CD14-positive monocyte (primary cell): Measurements from ENCODE around the gene CSRP1. TPM values are rescaled to one million over a fixed set of nuclear protein-coding genes. Genes with fewer than 3 reads are reported as not detected.

ENCODE experiments used
- DNase-seq, 3 donors: peaks; one replicate each; pipeline ENCODE4 v3.0.0-alpha.2; 2011 to 2022
- H2AFZ ChIP-seq: 2 replicates; pipeline ENCODE4 v1.6.0; 2012; ENCODE audit warnings: mild to moderate bottlenecking, low read depth, low read length, inconsistent platforms; ENCODE audit not compliant: insufficient read depth, poor library complexity, severe bottlenecking
- H3K27ac ChIP-seq, 2 donors: 1 replicate in 1 of 2; 2 replicates in 1 of 2; pipeline ENCODE4 v1.5.1; 2012 to 2013; ENCODE audit warnings: low read length in 2 of 2, control low read depth in 1 of 2, inconsistent platforms in 1 of 2, low read depth in 1 of 2, mild to moderate bottlenecking in 1 of 2
- H3K27me3 ChIP-seq, 2 donors: one replicate each; pipeline versions ENCODE4 v1.6.0 to v1.6.1; 2011 to 2013; ENCODE audit warnings: low read length in 2 of 2; ENCODE audit not compliant: control insufficient read depth in 2 of 2, insufficient read depth in 2 of 2
- H3K36me3 ChIP-seq, 2 donors: replicated peaks in 1 of 2; 1 replicate in 1 of 2; 2 replicates in 1 of 2; pipeline versions ENCODE4 v1.5.1 to v1.6.1; 2012 to 2013; ENCODE audit warnings: low read length in 2 of 2, control low read depth in 1 of 2, inconsistent platforms in 1 of 2, mild to moderate bottlenecking in 1 of 2; ENCODE audit not compliant: insufficient read depth in 2 of 2, control insufficient read depth in 1 of 2
- H3K4me1 ChIP-seq, 2 donors: 1 replicate in 1 of 2; 2 replicates in 1 of 2; pipeline versions ENCODE4 v1.5.1 to v1.6.1; 2012 to 2013; ENCODE audit warnings: low read length in 2 of 2, control low read depth in 1 of 2, inconsistent platforms in 1 of 2, mild to moderate bottlenecking in 1 of 2, moderate library complexity in 1 of 2; ENCODE audit not compliant: insufficient read depth in 2 of 2, control insufficient read depth in 1 of 2
- H3K4me2 ChIP-seq: replicated peaks from 2 replicates; pipeline ENCODE3; 2012; ENCODE audit warnings: low read length, moderate library complexity, mild to moderate bottlenecking; ENCODE audit not compliant: poor library complexity, severe bottlenecking; ENCODE audit errors: extremely low read depth
- H3K4me3 ChIP-seq, 3 experiments: fragments of 200-600 bp in 1 of 3; sonication (generic) in 1 of 3; replicated peaks in 1 of 3; 1 replicate in 2 of 3; 2 replicates in 1 of 3; pipeline ENCODE4 v1.5.1; 2011 to 2013; ENCODE audit warnings: low read length in 3 of 3, mild to moderate bottlenecking in 3 of 3, control low read depth in 2 of 3, low read depth in 2 of 3, inconsistent platforms in 1 of 3, moderate library complexity in 1 of 3
- H3K79me2 ChIP-seq: 2 replicates; pipeline ENCODE4 v1.6.0; 2012; ENCODE audit warnings: mild to moderate bottlenecking, control low read depth, inconsistent platforms, low read length, moderate library complexity; ENCODE audit not compliant: insufficient read depth
- H3K9ac ChIP-seq: 2 replicates; pipeline ENCODE4 v1.6.0; 2017; ENCODE audit warnings: low read length, mild to moderate bottlenecking; ENCODE audit not compliant: insufficient read depth, poor library complexity, severe bottlenecking
- H3K9me3 ChIP-seq, 2 donors: replicated peaks in 1 of 2; 1 replicate in 1 of 2; 2 replicates in 1 of 2; pipeline versions ENCODE4 v1.5.1 to v1.6.1; 2012 to 2013; ENCODE audit warnings: low read length in 2 of 2, control low read depth in 1 of 2; ENCODE audit not compliant: control insufficient read depth in 1 of 2, insufficient read depth in 1 of 2
- H4K20me1 ChIP-seq: 2 replicates; pipeline ENCODE4 v1.6.0; 2012; ENCODE audit warnings: mild to moderate bottlenecking, low read length, control low read depth, moderate library complexity; ENCODE audit not compliant: insufficient read depth
- H3K27ac Mint-ChIP-seq, 7 donors: one replicate each; pipeline ENCODE4 v1.8.0; 2020; ENCODE audit warnings: mild to moderate bottlenecking in 7 of 7, mixed read lengths in 7 of 7, moderate library complexity in 6 of 7, inconsistent platforms in 2 of 7
- H3K27me3 Mint-ChIP-seq, 3 donors: one replicate each; pipeline ENCODE4 v1.8.0; 2021 to 2022; ENCODE audit warnings: low read depth in 3 of 3, mild to moderate bottlenecking in 3 of 3, mixed read lengths in 3 of 3, moderate library complexity in 3 of 3, inconsistent platforms in 1 of 3
- H3K36me3 Mint-ChIP-seq, 2 donors: one replicate each; pipeline ENCODE4 v1.8.0; 2020; ENCODE audit warnings: mixed read lengths in 2 of 2, inconsistent platforms in 1 of 2, mild to moderate bottlenecking in 1 of 2
- H3K4me1 Mint-ChIP-seq: one replicate; pipeline ENCODE4 v1.8.0; 2020; ENCODE audit warnings: mild to moderate bottlenecking, mixed read lengths
- H3K4me3 Mint-ChIP-seq, 2 donors: one replicate each; pipeline ENCODE4 v1.8.0; 2020; ENCODE audit warnings: mild to moderate bottlenecking in 2 of 2, mixed read lengths in 2 of 2, moderate library complexity in 1 of 2
- H3K9me3 Mint-ChIP-seq, 7 donors: one replicate each; pipeline ENCODE4 v1.8.0; 2020 to 2022; ENCODE audit warnings: mixed read lengths in 7 of 7, mild to moderate bottlenecking in 6 of 7, moderate library complexity in 6 of 7, inconsistent platforms in 2 of 7
- CTCF ChIP-seq: fragments of 200-600 bp; IDR thresholded peaks from one replicate; pipeline ENCODE4 v1.8.0; 2022; ENCODE audit warnings: antibody characterized with exemption, mild to moderate bottlenecking
- WGBS: methylation state at CpG from one replicate; pipeline ENCODE4 v1.1.5; 2013; ENCODE audit warnings: missing lambda C conversion rate; ENCODE audit not compliant: insufficient coverage; 5-methylcytosine and 5-hydroxymethylcytosine counted together
- intact Hi-C, 2 donors: fragments of 100-400 bp; cut with micrococcal nuclease; formaldehyde crosslinking; loops; one replicate each; pipeline versions ENCODE4 v1.15.0 to v1.15.1; 2023
- polyA plus RNA-seq, 3 donors: library from polyadenylated mRNA; depleted of rRNA in 1 of 3; unstranded in 2 of 3; stranded (reverse) in 1 of 3; fragments of 300-500 nt in 2 of 3; fragments of >200 nt in 1 of 3; fragmentation: Illumina TruSeq in 2 of 3; gene quantifications; 1 replicate in 2 of 3; 2 replicates in 1 of 3; pipeline ENCODE4 v1.2.3, GENCODE V29; 2012 to 2021

Gene CSRP1
- polyA plus RNA-seq, 3 donors, result 87.4 to 111 (median 98.8) TPM

GRCh38 chr1:201469645-201470074 is 37.3 kb downstream of the CSRP1 start:
- Histone ChIP-seq H3K79me2 (no peaks in the 10 kb centered on the region), H3K4me3 (peak overlapping the region in 1 of 3 experiments; percentile 71), H3K36me3 (no peaks in the 10 kb centered on the region), H3K4me2 (peak overlapping the region; percentile 86), H3K9me3 (no peaks in the 10 kb centered on the region), H3K9ac (peak overlapping the region; percentile 43), H2AFZ (no peak overlapping the region), H3K4me1 (peaks cover 8 to 18% of the 10 kb centered on the region in 2 donors), H3K27me3 (peaks cover 11 to 28% of the 10 kb centered on the region in 2 donors), H3K27ac (no peak overlapping the region), H4K20me1 (no peaks in the 10 kb centered on the region)
- Mint-ChIP-seq H3K36me3 (peaks cover 0 to 5% of the 10 kb centered on the region in 2 donors), H3K9me3 (peaks cover 0 to 6% (median 0%) of the 10 kb centered on the region in 7 donors), H3K4me1 (peaks cover 18% of the 10 kb centered on the region), H3K4me3 (peak overlapping the region; percentile 47 to 80), H3K27ac (peak overlapping the region in 1 of 7 donors; percentile 20), H3K27me3 (peaks cover 41 to 52% (median 51%) of the 10 kb centered on the region in 3 donors)
- no peak for TF ChIP-seq CTCF
- no peak for DNase-seq
- intact Hi-C loops, result no loop called here
- 67% methylated on average over 12 of the region's 16 CpGs for WGBS

GRCh38 chr1:201468844-201469644 is 37.9 kb downstream of the CSRP1 start, which contains the start of gene PHLDA3:
TSS of gene PHLDA3 (minus strand) at chr1:201469188. CDS start at chr1:201468786, 402 bp downstream.
- H3K27ac Mint-ChIP-seq, result peak within 1 kb of the TSS in 2 of 7 donors; percentile 20 to 50
- WGBS, result under 1% methylated on average over 66 of the region's 76 CpGs
- intact Hi-C loops, result no loop called here

More at GRCh38 chr1:201468844-201469644, 37.9 kb downstream of the CSRP1 start, which contains the start of gene PHLDA3:
- no peaks in the 10 kb centered on the region for H3K9me3 ChIP-seq
- peak within 1 kb of the TSS; percentile 86 for H3K4me2 ChIP-seq
- peak in 1 of 3 donors; percentile 29 for DNase-seq
- H3K27ac ChIP-seq, result no peak within 1 kb of the TSS
- Mint-ChIP-seq H3K9me3 (peaks cover 0 to 6% (median 0%) of the 10 kb centered on the region in 7 donors), H3K27me3 (peaks cover 41 to 51% (median 51%) of the 10 kb centered on the region in 3 donors), H3K4me1 (peaks cover 18% of the 10 kb centered on the region), H3K36me3 (peaks cover 0 to 5% of the 10 kb centered on the region in 2 donors), H3K4me3 (peak within 1 kb of the TSS; percentile 67 to 87)
- H3K36me3 ChIP-seq, result no peaks in the 10 kb centered on the region
- TF ChIP-seq CTCF, result no peak
- H3K4me3 ChIP-seq, result peak within 1 kb of the TSS in 2 of 3 experiments; percentile 18 to 71
- H4K20me1 ChIP-seq, result no peaks in the 10 kb centered on the region
- H3K79me2 ChIP-seq, result no peaks in the 10 kb centered on the region
- peaks cover 11 to 28% of the 10 kb centered on the region in 2 donors for H3K27me3 ChIP-seq
- H2AFZ ChIP-seq, result peak within 1 kb of the TSS; percentile 68
- H3K9ac ChIP-seq, result peak within 1 kb of the TSS; percentile 43
- H3K4me1 ChIP-seq, result peaks cover 8 to 18% of the 10 kb centered on the region in 2 donors
